PC-9 (cell line): ENCODE data around the gene KLF15. TPM values are rescaled to one million over a fixed set of nuclear protein-coding genes. Genes with fewer than 3 reads are reported as not detected.

Experiments used
- BruUV-seq: library from RNA; stranded (reverse); fragments of 400-500 nt; replicated peaks from 2 replicates; lab custom pipeline; 2021; lab: Mats Ljungman, UMichigan
- CTCF ChIA-PET: fragments of 300-600 bp; sonication (Branson Sonifier 250); formaldehyde crosslinking; loops from one replicate; lab custom pipeline; 2022; ENCODE audit warnings: antibody characterized with exemption; lab: Charles Lee
- POLR2A ChIA-PET: fragments of 300-600 bp; sonication (Branson Sonifier 250); formaldehyde crosslinking; loops from one replicate; lab custom pipeline; 2022; ENCODE audit warnings: antibody characterized with exemption; ENCODE audit not compliant: unreplicated experiment; lab: Charles Lee
- DNase-seq, 2 experiments: peaks; one replicate each; pipeline versions ENCODE4 v3.0.0 to v3.0.0-alpha.2; 2015 to 2022; ENCODE audit warnings: mixed read lengths in 1 of 2
- H2AFZ ChIP-seq: fragments of 200-600 bp; sonication (generic); 2 replicates; pipeline ENCODE4 v1.8.1; 2017; ENCODE audit warnings: antibody characterized with exemption
- H3F3A ChIP-seq: fragments of 200-600 bp; sonication (generic); 2 replicates; pipeline ENCODE4 v1.8.1; 2017; ENCODE audit warnings: antibody characterized with exemption, mild to moderate bottlenecking, low read depth; ENCODE audit not compliant: insufficient read depth
- H3K27ac ChIP-seq: fragments of 200-600 bp; sonication (generic); 2 replicates; pipeline ENCODE4 v1.6.1; 2016; ENCODE audit warnings: mixed run types
- H3K27me3 ChIP-seq: fragments of 200-600 bp; sonication (generic); 2 replicates; pipeline ENCODE4 v1.6.1; 2016; ENCODE audit warnings: low read depth, mixed run types; ENCODE audit not compliant: insufficient read depth
- H3K36me3 ChIP-seq: fragments of 200-600 bp; sonication (generic); 2 replicates; pipeline ENCODE4 v1.6.1; 2016; ENCODE audit warnings: low read depth, mixed run types
- H3K4me1 ChIP-seq: fragments of 200-600 bp; sonication (generic); replicated peaks from 2 replicates; pipeline ENCODE4 v1.6.1; 2016; ENCODE audit warnings: mixed run types; ENCODE audit not compliant: insufficient read depth
- H3K4me2 ChIP-seq: fragments of 200-600 bp; sonication (generic); 2 replicates; pipeline ENCODE4 v1.6.1; 2017; ENCODE audit warnings: mixed run types
- H3K4me3 ChIP-seq: fragments of 200-600 bp; sonication (generic); 2 replicates; pipeline ENCODE4 v1.6.1; 2016; ENCODE audit warnings: mixed run types
- H3K79me2 ChIP-seq: fragments of 200-600 bp; sonication (generic); 2 replicates; pipeline ENCODE4 v1.6.1; 2017; ENCODE audit warnings: low read depth, mixed run types
- H3K9me2 ChIP-seq: fragments of 200-600 bp; sonication (generic); 2 replicates; pipeline ENCODE4 v1.8.1; 2017; ENCODE audit warnings: mild to moderate bottlenecking; ENCODE audit not compliant: insufficient read depth
- H3K9me3 ChIP-seq: fragments of 200-600 bp; sonication (generic); 2 replicates; pipeline ENCODE4 v1.8.1; 2016; ENCODE audit warnings: low read depth; ENCODE audit not compliant: insufficient read depth
- H4K20me1 ChIP-seq: fragments of 200-600 bp; sonication (generic); 2 replicates; pipeline ENCODE4 v1.8.1; 2017; ENCODE audit not compliant: insufficient read depth
- CTCF ChIP-seq: fragments of 200-600 bp; sonication (generic); conservative IDR thresholded peaks from 2 replicates; pipeline ENCODE4 v1.6.1; 2017; ENCODE audit warnings: mixed run types, antibody characterized with exemption, mild to moderate bottlenecking, moderate library complexity
- EZH2 ChIP-seq: fragments of 200-600 bp; sonication (generic); IDR thresholded peaks from 2 replicates; pipeline ENCODE4 v1.8.0; 2017; ENCODE audit warnings: antibody characterized with exemption, low read depth
- intact Hi-C: fragments of 100-400 bp; cut with micrococcal nuclease; formaldehyde crosslinking; loops from one replicate; pipeline ENCODE4 v1.10.0; 2022; ENCODE audit not compliant: unreplicated experiment
- total RNA-seq: library from RNA; stranded (reverse); gene quantifications from 2 replicates; pipeline ENCODE4 v1.2.3, GENCODE V29; 2021

KLF15 gene
- total RNA-seq, 1 experiment from 2014 or later: 0.70 TPM

GRCh38 chr3:126377211-126377610 lies 20.0 kb upstream of the KLF15 start:
- H3K9me3 ChIP-seq: no peaks in the 10 kb centered on the region
- POLR2A ChIA-PET: no interaction called here

GRCh38 chr3:126376444-126376843 lies 19.2 kb upstream of the KLF15 start:
- no TSS peak for BruUV-seq
- TF ChIP-seq CTCF: no peak
- no peak for TF ChIP-seq EZH2
- Histone ChIP-seq H3K27ac (no peak overlapping the region), H3K36me3 (no peaks in the 10 kb centered on the region), H3K79me2 (no peaks in the 10 kb centered on the region), H2AFZ (no peak overlapping the region), H3K4me1 (no peaks in the 10 kb centered on the region), H4K20me1 (no peaks in the 10 kb centered on the region), H3K4me3 (no peak overlapping the region), H3K4me2 (no peak overlapping the region), H3F3A (no peaks in the 10 kb centered on the region), H3K27me3 (0 out of 2 replicates have a peak, but pooled peaks cover 9% of the 10 kb centered on the region), H3K9me3 (no peaks in the 10 kb centered on the region), H3K9me2 (no peaks in the 10 kb centered on the region)
- intact Hi-C loops: no loop called here
- ChIA-PET POLR2A (no interaction called here), CTCF (no interaction called here)
- DNase-seq: no peak

More at GRCh38 chr3:126377211-126377610, 20.0 kb upstream of the KLF15 start:
- H3K79me2 ChIP-seq: no peaks in the 10 kb centered on the region
- no peaks in the 10 kb centered on the region for H3K4me1 ChIP-seq
- H4K20me1 ChIP-seq: no peaks in the 10 kb centered on the region
- no peaks in the 10 kb centered on the region for H3K36me3 ChIP-seq
- CTCF ChIA-PET: no interaction called here
- no peaks in the 10 kb centered on the region for H3F3A ChIP-seq
- no TSS peak for BruUV-seq
- no peak overlapping the region for H2AFZ ChIP-seq
- DNase-seq: no peak
- H3K27ac ChIP-seq: no peak overlapping the region
- no peak overlapping the region for H3K4me2 ChIP-seq
- TF ChIP-seq EZH2 (no peak), CTCF (no peak)
- H3K4me3 ChIP-seq: no peak overlapping the region
- intact Hi-C loops: no loop called here
- H3K27me3 ChIP-seq: 0 out of 2 replicates have a peak, but pooled peaks cover 9% of the 10 kb centered on the region
- H3K9me2 ChIP-seq: no peaks in the 10 kb centered on the region

GRCh38 chr3:126375835-126376331 lies 18.7 kb upstream of the KLF15 start:
- Histone ChIP-seq H3K27ac (no peak overlapping the region), H3K9me3 (no peaks in the 10 kb centered on the region), H3K4me3 (no peak overlapping the region), H2AFZ (no peak overlapping the region), H3K79me2 (no peaks in the 10 kb centered on the region), H3K4me2 (no peak overlapping the region), H3K9me2 (no peaks in the 10 kb centered on the region), H3F3A (no peaks in the 10 kb centered on the region), H3K27me3 (0 out of 2 replicates have a peak, but pooled peaks cover 9% of the 10 kb centered on the region), H3K4me1 (no peaks in the 10 kb centered on the region), H3K36me3 (no peaks in the 10 kb centered on the region), H4K20me1 (no peaks in the 10 kb centered on the region)
- ChIA-PET POLR2A (no interaction called here), CTCF (no interaction called here)
- intact Hi-C loops: no loop called here
- DNase-seq: no peak
- BruUV-seq: no TSS peak
- no peak for TF ChIP-seq CTCF
- TF ChIP-seq EZH2: no peak
